IMR-90 (cell line): ENCODE results near the gene CHPF.

ENCODE experiments used
- BHLHE40 ChIP-seq: fragments of 150-350 bp; IDR thresholded peaks from 2 replicates; pipeline ENCODE4 v1.6.1; 2016; ENCODE audit warnings: mild to moderate bottlenecking, low read depth, low read length
- CTCF ChIP-seq: conservative IDR thresholded peaks from 2 replicates; pipeline ENCODE4 v1.5.1; 2012; ENCODE audit warnings: mild to moderate bottlenecking, low read depth, low read length, improper control_type of control experiment
- MXI1 ChIP-seq: IDR thresholded peaks from 2 replicates; pipeline ENCODE4 v1.6.1; 2012; ENCODE audit warnings: low read depth, mild to moderate bottlenecking, low read length, moderate library complexity, borderline replicate concordance
- POLR2A ChIP-seq: IDR thresholded peaks from 2 replicates; pipeline ENCODE4 v1.6.1; 2012; ENCODE audit warnings: mild to moderate bottlenecking, low read depth, low read length
- RCOR1 ChIP-seq: IDR thresholded peaks from 2 replicates; pipeline ENCODE4 v1.6.1; 2012; ENCODE audit warnings: mild to moderate bottlenecking, low read length, improper control_type of control experiment; ENCODE audit not compliant: insufficient replicate concordance

- TF ChIP-seq RCOR1 (no peak), CTCF (no peak), POLR2A (no peak), MXI1 (no peak), BHLHE40 (no peak)
These were observed 2.3 kb upstream of the CHPF start for GRCh38 chr2:219545943-219546352.
